Epithelial cell of esophagus (primary cell): Measurements from ENCODE around the gene LDHAL6B.

Experiments used
- DNase-seq: peaks from one replicate; pipeline ENCODE4 v3.0.0; 2010; ENCODE audit warnings: low read depth
- H3K4me3 ChIP-seq: 2 replicates; pipeline ENCODE4 v1.5.1; 2011; ENCODE audit warnings: mild to moderate bottlenecking, low read length, control low read depth
- CTCF ChIP-seq: IDR thresholded peaks from 2 replicates; pipeline ENCODE4 v1.5.1; 2011; ENCODE audit warnings: low read depth, mild to moderate bottlenecking, low read length, control low read depth, inconsistent platforms; ENCODE audit not compliant: insufficient read depth; ENCODE audit errors: missing control alignments

Gene LDHAL6B

DNA sequence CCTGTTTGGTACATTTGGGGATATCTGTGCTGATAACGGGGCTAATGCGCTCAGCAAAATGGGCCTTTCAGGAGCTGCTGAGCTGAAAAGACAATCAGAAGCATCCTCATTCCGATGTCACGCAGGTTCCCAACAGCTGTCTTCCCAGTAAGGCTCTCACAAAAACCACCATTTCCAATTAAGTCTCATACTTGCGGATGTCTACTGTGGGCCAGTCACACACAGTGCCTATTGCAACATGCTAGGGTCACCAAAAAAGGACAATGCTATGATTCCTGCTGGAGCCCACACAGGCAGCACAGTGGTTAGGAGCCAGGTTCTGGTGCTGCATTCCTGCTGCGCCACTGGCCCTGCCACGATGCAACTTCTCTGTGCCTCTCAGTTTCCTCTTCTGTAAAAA, 16.4 kb upstream of the LDHAL6B start:
- TF ChIP-seq CTCF: no peak
- DNase-seq: no peak
- no peak overlapping the region for H3K4me3 ChIP-seq

GRCh38 chr15:59191855-59192237, 14.8 kb upstream of the LDHAL6B start:
- H3K4me3 ChIP-seq: no peak overlapping the region
- TF ChIP-seq CTCF: no peak
- peak; percentile 98 for DNase-seq

GRCh38 chr15:59194639-59195325, 11.9 kb upstream of the LDHAL6B start:
- no peak for DNase-seq
- no peak for TF ChIP-seq CTCF
- H3K4me3 ChIP-seq: no peak overlapping the region

DNA sequence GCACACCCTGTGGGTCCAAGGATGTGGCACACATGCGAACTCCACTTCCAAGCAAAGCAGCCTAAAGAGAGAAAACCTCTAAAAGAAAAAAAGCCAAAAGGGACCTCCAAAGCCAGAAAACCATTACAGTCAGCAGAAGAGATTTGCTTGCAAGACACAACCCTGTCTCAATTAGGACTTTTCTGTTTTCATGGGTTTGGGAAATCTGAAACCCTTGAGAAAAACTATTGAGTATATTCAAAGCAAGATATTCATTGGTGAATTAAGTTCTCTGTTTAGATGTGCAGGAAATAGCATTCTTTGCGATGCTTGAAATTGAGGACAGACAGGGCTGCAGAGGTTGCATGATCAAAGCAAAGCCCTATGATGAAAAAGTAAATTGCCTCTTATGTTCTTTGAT, 10.2 kb upstream of the LDHAL6B start:
- TF ChIP-seq CTCF: no peak
- H3K4me3 ChIP-seq: no peak overlapping the region
- DNase-seq: no peak

DNA sequence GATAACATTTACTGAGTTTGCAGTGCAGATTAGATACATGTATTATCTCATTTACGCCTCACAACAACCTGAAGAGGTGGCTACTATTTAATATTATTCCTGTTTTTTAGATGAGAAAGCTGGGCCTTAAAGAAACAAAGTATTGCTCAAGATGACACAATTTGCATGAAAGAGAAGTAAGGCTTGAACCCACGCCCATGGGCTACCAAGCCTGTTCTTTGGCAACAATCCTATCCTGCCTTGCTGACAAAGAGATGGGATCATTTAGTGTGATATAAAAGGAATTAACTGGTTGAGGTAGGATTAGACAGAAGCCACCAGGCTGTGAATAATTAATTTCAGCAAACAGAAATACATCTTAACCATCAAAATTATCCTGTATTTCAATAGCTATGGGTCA, 9.2 kb upstream of the LDHAL6B start:
- H3K4me3 ChIP-seq: no peak overlapping the region
- peak; percentile 47 for DNase-seq
- no peak for TF ChIP-seq CTCF

DNA sequence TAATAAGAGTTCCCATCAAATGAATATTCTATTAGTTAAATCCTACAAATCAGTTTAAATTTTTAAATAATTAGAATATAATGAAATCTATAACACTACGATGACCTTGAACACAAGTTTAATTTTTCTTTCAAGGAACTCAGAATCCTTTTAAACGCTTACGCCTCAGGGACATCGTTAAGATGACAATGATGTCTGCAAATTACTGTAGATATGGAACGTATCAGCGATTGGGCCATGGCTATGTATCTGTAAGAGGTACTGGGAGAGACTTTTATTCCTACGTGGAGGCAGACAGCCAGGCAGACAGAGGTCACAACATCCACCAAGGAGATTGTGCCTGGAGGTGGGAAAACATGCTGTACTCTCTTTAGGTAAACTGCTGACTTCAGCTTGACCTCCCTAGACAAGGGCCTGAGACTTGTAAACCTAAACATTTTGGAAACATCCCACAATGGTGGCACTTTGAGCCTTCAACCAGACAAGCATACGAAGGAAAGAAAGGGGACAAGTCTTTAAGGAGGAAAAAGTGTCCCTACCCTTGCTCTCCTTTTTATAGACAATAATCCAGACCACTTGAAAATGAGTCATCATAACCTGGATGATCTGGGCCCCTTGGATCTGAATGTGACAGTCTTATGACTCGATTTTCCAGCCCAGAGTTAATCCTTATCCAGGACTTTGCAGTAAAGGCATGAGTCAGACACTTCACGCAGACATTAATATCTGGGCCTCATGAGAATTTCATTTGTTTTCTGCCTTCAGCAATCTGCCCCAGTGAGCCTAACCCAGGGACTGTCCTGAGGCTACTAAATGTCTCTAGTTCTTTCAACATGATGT, 6.8 kb upstream of the LDHAL6B start:
- peak; percentile 70 for DNase-seq
- no peak for TF ChIP-seq CTCF
- H3K4me3 ChIP-seq: no peak overlapping the region
